MM.1S (cell line): ENCODE data around the gene ADK.

Source experiments
- CTCF ChIP-seq: fragments of 300-600 bp; sonication (generic); IDR thresholded peaks from 2 replicates; pipeline ENCODE4 v1.5.1; 2016; ENCODE audit warnings: antibody characterized with exemption, low read length, mixed read lengths
- EZH2phosphoT487 ChIP-seq: fragments of 300-600 bp; sonication (generic); IDR thresholded peaks from 2 replicates; pipeline ENCODE4 v1.6.1; 2018; ENCODE audit warnings: antibody characterized with exemption, low read length

DNA sequence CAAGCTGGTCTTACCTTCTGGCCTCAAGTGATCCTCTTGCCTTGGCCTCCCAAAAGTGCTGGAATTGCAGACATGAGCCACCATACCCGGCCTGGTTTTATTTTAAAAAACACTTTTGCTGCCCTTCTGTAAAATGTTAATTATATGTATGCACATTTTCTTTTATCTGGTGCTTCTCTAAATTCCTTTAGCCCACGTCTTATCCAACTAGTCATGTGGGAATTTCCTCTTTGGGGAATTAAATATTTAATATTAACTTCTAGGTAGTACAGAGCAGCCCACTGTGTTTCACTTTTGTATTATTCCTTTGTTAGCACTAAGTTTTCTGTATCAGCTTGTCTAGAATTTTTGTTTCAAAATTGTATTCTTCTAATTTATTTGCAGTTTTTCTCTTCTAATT is 493.7 kb downstream of the ADK start:
- TF ChIP-seq CTCF (no peak), EZH2phosphoT487 (no peak)
